GM20000 (cell line): ENCODE data around the gene APEX1.
"Not testable (repeated sequence)": the region's sequence is repeated elsewhere in the genome, so short reads cannot be mapped to it uniquely, and the experiment has no call there.

Experiments used
- DNase-seq: peaks from one replicate; pipeline ENCODE4 v3.0.0; 2012; ENCODE audit warnings: low spot score
- CTCF ChIP-seq: IDR thresholded peaks from 2 replicates; pipeline ENCODE4 v1.5.1; 2012; ENCODE audit warnings: mild to moderate bottlenecking, control low read depth; ENCODE audit errors: extremely low read depth, missing control alignments

Gene APEX1

GRCh38 chr14:20436363-20436755 lies 18.7 kb upstream of the APEX1 start:
- DNase-seq: no peak
- no peak for TF ChIP-seq CTCF

GRCh38 chr14:20438664-20439063 lies 16.4 kb upstream of the APEX1 start:
- TF ChIP-seq CTCF: no peak
- DNase-seq: peak; percentile 49

- TF ChIP-seq CTCF: no peak
- DNase-seq: peak; percentile 16
These were observed 14.6 kb upstream of the APEX1 start for GRCh38 chr14:20440465-20440864.

- TF ChIP-seq CTCF: no peak
- DNase-seq: peak; percentile 69
These were observed 14.1 kb upstream of the APEX1 start for GRCh38 chr14:20440882-20441281.

- no peak for TF ChIP-seq CTCF
- no peak for DNase-seq
These were observed 13.6 kb upstream of the APEX1 start for GRCh38 chr14:20441461-20441860.

- not testable (repeated sequence) for DNase-seq
These were observed 11.4 kb upstream of the APEX1 start for GRCh38 chr14:20443650-20444049.

- TF ChIP-seq CTCF: no peak
- no peak for DNase-seq
These were observed 8.1 kb upstream of the APEX1 start for GRCh38 chr14:20446889-20447288.

GRCh38 chr14:20452831-20453230 lies 2.2 kb upstream of the APEX1 start:
- DNase-seq: not testable (repeated sequence)
